K562 (cell line): Measurements from ENCODE around the gene IMPDH2. TPM values are rescaled to one million over a fixed set of nuclear protein-coding genes. Genes with fewer than 3 reads are reported as not detected.

Experiments
- BMI1 ChIP-seq: fragments of 150-350 bp; IDR thresholded peaks from 2 replicates; pipeline ENCODE4 v1.6.1; 2014; ENCODE audit warnings: low read length
- HIVEP1 ChIP-seq: fragments of 250-450 bp; sonication (Bioruptor Pico); IDR thresholded peaks from 2 replicates; pipeline ENCODE4 v1.4.0; 2020; ENCODE audit warnings: mild to moderate bottlenecking
- MYNN ChIP-seq, 2 experiments: sonication (generic); formaldehyde crosslinking in 1 of 2; IDR thresholded peaks; 2 replicates each; pipeline versions ENCODE4 v1.5.0 to v1.6.1; 2016 to 2020; ENCODE audit warnings: antibody characterized with exemption in 1 of 2, missing genetic modification reagents in 1 of 2
- NCOA4 ChIP-seq: fragments of 450-650 bp; IDR thresholded peaks from 2 replicates; pipeline ENCODE4 v1.6.1; 2018; ENCODE audit warnings: mild to moderate bottlenecking; ENCODE audit not compliant: partially characterized antibody
- NKRF ChIP-seq: fragments of 450-650 bp; IDR thresholded peaks from 2 replicates; pipeline ENCODE4 v1.6.1; 2016; ENCODE audit warnings: borderline replicate concordance
- NONO ChIP-seq, 2 experiments: fragments of 200-400 bp in 1 of 2; fragments of 450-650 bp in 1 of 2; formaldehyde crosslinking in 1 of 2; IDR thresholded peaks; 2 replicates each; pipeline ENCODE4 v1.6.1; 2017; ENCODE audit warnings: low read depth in 2 of 2, mild to moderate bottlenecking in 2 of 2, moderate library complexity in 2 of 2, low read length in 1 of 2
- REST ChIP-seq, 2 experiments: fragments of 450-650 bp; formaldehyde crosslinking in 1 of 2; IDR thresholded peaks; 2 replicates each; pipeline versions ENCODE4 v1.4.0 to v1.6.1; 2014 to 2020; ENCODE audit warnings: mild to moderate bottlenecking in 2 of 2, borderline replicate concordance in 1 of 2, low read depth in 1 of 2
- TEAD1 ChIP-seq, 2 experiments: fragments of 450-650 bp in 1 of 2; sonication (generic) in 1 of 2; formaldehyde crosslinking; IDR thresholded peaks; 2 replicates each; pipeline versions ENCODE4 v1.4.0 to v1.8.0; 2020 to 2022; ENCODE audit warnings: mild to moderate bottlenecking in 2 of 2, missing genetic modification reagents in 1 of 2
- THRA ChIP-seq: fragments of 450-650 bp; IDR thresholded peaks from 2 replicates; pipeline ENCODE4 v1.6.1; 2017; ENCODE audit warnings: mild to moderate bottlenecking, moderate library complexity
- XRCC4 ChIP-seq: IDR thresholded peaks from one replicate; pipeline ENCODE4 v1.6.1; 2011; ENCODE audit not compliant: insufficient read depth, insufficient read length; ENCODE audit errors: extremely low read depth
- ZBTB1 ChIP-seq: sonication (generic); formaldehyde crosslinking; IDR thresholded peaks from 2 replicates; pipeline ENCODE4 v1.8.1; 2023; ENCODE audit warnings: missing genetic modification reagents, low read depth, mild to moderate bottlenecking, borderline replicate concordance
- ZBTB2 ChIP-seq: fragments of 450-650 bp; IDR thresholded peaks from 2 replicates; pipeline ENCODE4 v1.6.1; 2016; ENCODE audit warnings: antibody characterized with exemption
- ZNF23 ChIP-seq: fragments of 250-450 bp; sonication (Bioruptor Pico); IDR thresholded peaks from 2 replicates; pipeline ENCODE4 v1.4.0; 2020; ENCODE audit warnings: mild to moderate bottlenecking
- ZNF444 ChIP-seq: fragments of 250-450 bp; sonication (Bioruptor Pico); IDR thresholded peaks from 2 replicates; pipeline ENCODE4 v1.4.0; 2020; ENCODE audit warnings: mild to moderate bottlenecking, moderate library complexity
- polyA plus RNA-seq, 8 experiments: library from polyadenylated mRNA; depleted of rRNA in 4 of 8; stranded (reverse) in 5 of 8; unstranded in 3 of 8; fragments of >200 nt; fragmentation: Nextera tagmentation in 2 of 8; fragmentation: Illumina TruSeq in 1 of 8; extraction: Ambion mirVana in 2 of 8; extraction: Trizol in 1 of 8; gene quantifications; 2 replicates each; pipeline versions ENCODE4 v1.2.1 to v1.2.3, GENCODE V29; 2011 to 2014; ENCODE audit warnings: inconsistent platforms in 1 of 8, missing spikeins in 1 of 8
- total RNA-seq, 7 experiments: library from RNA; depleted of rRNA in 6 of 7; stranded (reverse); fragments of >200 nt in 6 of 7; fragmentation: Illumina TruSeq in 2 of 7; extraction: Trizol in 2 of 7; gene quantifications; 2 replicates each; pipeline versions ENCODE4 v1.2.1 to v1.2.3, GENCODE V29; 2011 to 2021; ENCODE audit warnings: low replicate concordance in 1 of 7

The IMPDH2 gene
- total and polyA plus RNA-seq, 9 of the 15 experiments (the other 6 are each of a cell fraction or from before 2014, with no cell fraction given), result 318 to 507 (median 366) TPM

GRCh38 chr3:49021213-49021812 lies 7.9 kb downstream of the IMPDH2 start (continued):
- TF ChIP-seq REST (IDR thresholded peaks at IDR 0.05; ENCODE audit: borderline replicate concordance) (peak; percentile 97), REST (CRISPR knock-in tag; IDR thresholded peaks at IDR 0.05; ENCODE audit: low read depth) (no peak), THRA (no peak), MYNN (IDR thresholded peaks at IDR 0.05) (0 out of 2 replicates have a peak, but pooled peaks have one; percentile 57), MYNN (CRISPR knock-in tag; IDR thresholded peaks at IDR 0.05) (no peak), ZBTB1 (CRISPR knock-in tag) (0 out of 2 replicates have a peak, but pooled peaks have one; percentile 65), HIVEP1 (CRISPR knock-in tag) (no peak), NCOA4 (no peak), NONO (IDR thresholded peaks at IDR 0.05; ENCODE audit: low read depth in 2 of 2, low read length in 1 of 2) (peak in 1 of 2 experiments; percentile 76; a peak in 2 of 4 replicates), ZNF444 (CRISPR knock-in tag) (no peak), XRCC4 (no peak), ZBTB2 (no peak), NKRF (no peak), ZNF23 (CRISPR knock-in tag) (no peak), TEAD1 (CRISPR knock-in tag; IDR thresholded peaks at IDR 0.05) (no peak), BMI1 (no peak)
